IPS DF 6.9 (cell line): ENCODE measurements around the gene PPP1R16B.

Source experiments
- DNase-seq: peaks from one replicate; pipeline ENCODE4 v3.0.0-alpha.2; 2013; ENCODE audit warnings: low read depth, low spot score
- H3K27ac ChIP-seq: one replicate; pipeline ENCODE4 v1.5.1; 2013; ENCODE audit warnings: low read length, control low read depth
- H3K27me3 ChIP-seq: 2 replicates; pipeline ENCODE4 v1.6.1; 2013; ENCODE audit warnings: mild to moderate bottlenecking, low read length; ENCODE audit not compliant: control insufficient read depth, insufficient read depth
- H3K36me3 ChIP-seq: 2 replicates; pipeline ENCODE4 v1.6.1; 2013; ENCODE audit warnings: low read length; ENCODE audit not compliant: control insufficient read depth, insufficient read depth
- H3K4me1 ChIP-seq: 2 replicates; pipeline ENCODE4 v1.6.1; 2013; ENCODE audit warnings: low read length; ENCODE audit not compliant: control insufficient read depth, insufficient read depth
- H3K4me3 ChIP-seq: 2 replicates; pipeline ENCODE4 v1.5.1; 2013; ENCODE audit warnings: mild to moderate bottlenecking, low read length
- H3K9me3 ChIP-seq: 2 replicates; pipeline ENCODE4 v1.6.1; 2013; ENCODE audit warnings: low read length, inconsistent platforms; ENCODE audit not compliant: control insufficient read depth, insufficient read depth
- WGBS: extraction: QIAGEN DNeasy Blood & Tissue Kit; methylation state at CpG from one replicate; pipeline ENCODE4 v1.1.7; 2013; ENCODE audit warnings: mixed read lengths, missing lambda C conversion rate; ENCODE audit not compliant: insufficient read length, insufficient coverage; 5-methylcytosine and 5-hydroxymethylcytosine counted together

PPP1R16B gene

GRCh38 chr20:38827770-38828281 lies 22.3 kb downstream of the PPP1R16B start:
- no CpG with 5 or more reads among the region's 7 CpGs for WGBS
- H3K4me3 ChIP-seq: no peak overlapping the region
- no peaks in the 10 kb centered on the region for H3K27me3 ChIP-seq
- no peak for DNase-seq
- peaks cover 12% of the 10 kb centered on the region; the same call in 1 of the 2 replicates for H3K4me1 ChIP-seq
- no peaks in the 10 kb centered on the region for H3K9me3 ChIP-seq
- no peak overlapping the region for H3K27ac ChIP-seq
- H3K36me3 ChIP-seq: no peaks in the 10 kb centered on the region

- no CpG with 5 or more reads among the region's 6 CpGs for WGBS
- Histone ChIP-seq H3K4me1 (peaks cover 12% of the 10 kb centered on the region; the same call in 1 of the 2 replicates), H3K27me3 (no peaks in the 10 kb centered on the region), H3K9me3 (no peaks in the 10 kb centered on the region), H3K27ac (no peak overlapping the region), H3K36me3 (no peaks in the 10 kb centered on the region), H3K4me3 (no peak overlapping the region)
- no peak for DNase-seq
These were observed 23.2 kb downstream of the PPP1R16B start for GRCh38 chr20:38828514-38829295.

- Histone ChIP-seq H3K9me3 (no peaks in the 10 kb centered on the region), H3K4me3 (no peak overlapping the region), H3K36me3 (no peaks in the 10 kb centered on the region), H3K4me1 (peaks cover 12% of the 10 kb centered on the region; the same call in 1 of the 2 replicates), H3K27ac (no peak overlapping the region), H3K27me3 (no peaks in the 10 kb centered on the region)
- WGBS: no CpG with 5 or more reads among the region's 7 CpGs
- DNase-seq: no peak
These were observed 23.9 kb downstream of the PPP1R16B start for GRCh38 chr20:38829296-38829875.

- DNase-seq: no peak
- WGBS: 100% methylated on average over 1 of the region's 1 CpG
- no peaks in the 10 kb centered on the region for H3K36me3 ChIP-seq
- no peak overlapping the region for H3K27ac ChIP-seq
- no peak overlapping the region for H3K4me3 ChIP-seq
- no peaks in the 10 kb centered on the region for H3K27me3 ChIP-seq
- peaks cover 9% of the 10 kb centered on the region; the same call in 1 of the 2 replicates for H3K4me1 ChIP-seq
- no peaks in the 10 kb centered on the region for H3K9me3 ChIP-seq
These were observed 24.9 kb downstream of the PPP1R16B start for GRCh38 chr20:38830356-38830755.

GRCh38 chr20:38831049-38831691 lies 25.7 kb downstream of the PPP1R16B start:
- WGBS: no CpG with 5 or more reads among the region's 11 CpGs
- H3K27ac ChIP-seq: no peak overlapping the region
- no peaks in the 10 kb centered on the region for H3K9me3 ChIP-seq
- H3K36me3 ChIP-seq: no peaks in the 10 kb centered on the region
- H3K4me1 ChIP-seq: peaks cover 4% of the 10 kb centered on the region; the same call in 1 of the 2 replicates
- no peak overlapping the region for H3K4me3 ChIP-seq
- no peak for DNase-seq
- H3K27me3 ChIP-seq: no peaks in the 10 kb centered on the region

- Histone ChIP-seq H3K27me3 (no peaks in the 10 kb centered on the region), H3K36me3 (no peaks in the 10 kb centered on the region), H3K4me1 (no peaks in the 10 kb centered on the region), H3K4me3 (no peak overlapping the region), H3K9me3 (no peaks in the 10 kb centered on the region), H3K27ac (no peak overlapping the region)
- WGBS: no CpG with 5 or more reads among the region's 8 CpGs
- DNase-seq: no peak
These were observed 26.6 kb downstream of the PPP1R16B start for GRCh38 chr20:38831995-38832620.

GRCh38 chr20:38833154-38833856 lies 27.8 kb downstream of the PPP1R16B start:
- Histone ChIP-seq H3K4me1 (no peaks in the 10 kb centered on the region), H3K9me3 (no peaks in the 10 kb centered on the region), H3K27me3 (no peaks in the 10 kb centered on the region), H3K4me3 (no peak overlapping the region), H3K27ac (no peak overlapping the region), H3K36me3 (no peaks in the 10 kb centered on the region)
- no CpG with 5 or more reads among the region's 5 CpGs for WGBS
- no peak for DNase-seq

GRCh38 chr20:38833857-38834164 lies 28.3 kb downstream of the PPP1R16B start:
- Histone ChIP-seq H3K27me3 (no peaks in the 10 kb centered on the region), H3K27ac (no peak overlapping the region), H3K4me3 (no peak overlapping the region), H3K4me1 (no peaks in the 10 kb centered on the region), H3K9me3 (no peaks in the 10 kb centered on the region), H3K36me3 (no peaks in the 10 kb centered on the region)
- DNase-seq: no peak
- no CpG with 5 or more reads among the region's 4 CpGs for WGBS

GRCh38 chr20:38834868-38835267 lies 29.4 kb downstream of the PPP1R16B start:
- H3K27ac ChIP-seq: no peak overlapping the region
- no peak for DNase-seq
- no peaks in the 10 kb centered on the region for H3K27me3 ChIP-seq
- H3K36me3 ChIP-seq: no peaks in the 10 kb centered on the region
- no peak overlapping the region for H3K4me3 ChIP-seq
- H3K9me3 ChIP-seq: no peaks in the 10 kb centered on the region
- no peaks in the 10 kb centered on the region for H3K4me1 ChIP-seq

- no peaks in the 10 kb centered on the region for H3K36me3 ChIP-seq
- H3K4me3 ChIP-seq: no peak overlapping the region
- H3K9me3 ChIP-seq: no peaks in the 10 kb centered on the region
- no peaks in the 10 kb centered on the region for H3K27me3 ChIP-seq
- no CpG with 5 or more reads among the region's 28 CpGs for WGBS
- H3K27ac ChIP-seq: no peak overlapping the region
- H3K4me1 ChIP-seq: 0 out of 2 replicates have a peak, but pooled peaks cover 2% of the 10 kb centered on the region
- DNase-seq: no peak
These were observed 30.3 kb downstream of the PPP1R16B start for GRCh38 chr20:38835792-38836191.
